Measurements from ENCODE around the gene SERINC3. TPM values are rescaled to one million over a fixed set of nuclear protein-coding genes. Genes with fewer than 3 reads are reported as not detected.

Gene SERINC3
- total and polyA plus RNA-seq, 2 of the 13 experiments (the other 11 are each of a cell fraction or from before 2014, with no cell fraction given): 82.0 to 226 TPM

DNA sequence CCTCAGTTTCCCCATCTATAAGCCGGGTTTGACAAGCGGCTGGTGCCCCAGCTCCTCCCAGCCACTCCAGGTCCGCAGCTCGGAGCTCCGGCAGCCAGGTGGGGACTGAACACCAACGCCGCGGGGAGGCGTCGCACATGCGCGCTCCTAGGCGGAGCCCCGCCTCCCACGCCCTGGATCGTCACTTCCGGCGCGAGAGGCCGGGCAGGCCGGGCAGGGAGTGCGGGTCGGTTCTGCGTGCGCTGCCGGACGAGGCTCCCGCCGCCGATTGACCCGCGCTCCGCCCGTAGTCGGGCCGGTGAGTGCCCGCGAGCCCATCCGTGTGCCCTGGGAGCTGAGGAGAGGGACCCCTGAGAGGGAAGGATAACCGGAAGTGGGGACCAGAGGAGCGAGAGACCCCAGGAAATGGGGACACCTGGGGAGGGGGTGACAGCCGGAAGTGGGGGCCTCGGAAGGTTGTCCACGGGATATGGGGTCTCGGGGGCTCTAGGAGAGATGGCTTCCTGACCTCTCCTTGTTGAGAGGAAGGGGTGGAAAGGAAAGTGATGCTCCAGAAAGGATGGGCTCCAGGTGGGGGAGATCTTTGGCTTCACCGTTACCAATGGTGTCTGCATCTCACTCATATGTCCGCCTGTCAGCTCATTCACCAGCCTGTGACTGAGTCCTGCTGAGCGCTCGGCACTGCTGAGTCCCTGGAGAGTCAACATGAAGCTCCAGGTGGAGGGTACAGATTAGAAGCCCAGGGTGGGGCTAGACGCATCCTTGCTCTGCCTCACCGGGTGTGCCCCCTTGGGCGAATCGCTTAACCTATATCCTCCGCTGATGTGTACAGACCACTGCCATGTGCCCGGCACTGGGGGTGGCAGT is 45.9 kb downstream of the SERINC3 start, which contains the start of gene TTPAL (continued):
- TF ChIP-seq, protein P1, sequence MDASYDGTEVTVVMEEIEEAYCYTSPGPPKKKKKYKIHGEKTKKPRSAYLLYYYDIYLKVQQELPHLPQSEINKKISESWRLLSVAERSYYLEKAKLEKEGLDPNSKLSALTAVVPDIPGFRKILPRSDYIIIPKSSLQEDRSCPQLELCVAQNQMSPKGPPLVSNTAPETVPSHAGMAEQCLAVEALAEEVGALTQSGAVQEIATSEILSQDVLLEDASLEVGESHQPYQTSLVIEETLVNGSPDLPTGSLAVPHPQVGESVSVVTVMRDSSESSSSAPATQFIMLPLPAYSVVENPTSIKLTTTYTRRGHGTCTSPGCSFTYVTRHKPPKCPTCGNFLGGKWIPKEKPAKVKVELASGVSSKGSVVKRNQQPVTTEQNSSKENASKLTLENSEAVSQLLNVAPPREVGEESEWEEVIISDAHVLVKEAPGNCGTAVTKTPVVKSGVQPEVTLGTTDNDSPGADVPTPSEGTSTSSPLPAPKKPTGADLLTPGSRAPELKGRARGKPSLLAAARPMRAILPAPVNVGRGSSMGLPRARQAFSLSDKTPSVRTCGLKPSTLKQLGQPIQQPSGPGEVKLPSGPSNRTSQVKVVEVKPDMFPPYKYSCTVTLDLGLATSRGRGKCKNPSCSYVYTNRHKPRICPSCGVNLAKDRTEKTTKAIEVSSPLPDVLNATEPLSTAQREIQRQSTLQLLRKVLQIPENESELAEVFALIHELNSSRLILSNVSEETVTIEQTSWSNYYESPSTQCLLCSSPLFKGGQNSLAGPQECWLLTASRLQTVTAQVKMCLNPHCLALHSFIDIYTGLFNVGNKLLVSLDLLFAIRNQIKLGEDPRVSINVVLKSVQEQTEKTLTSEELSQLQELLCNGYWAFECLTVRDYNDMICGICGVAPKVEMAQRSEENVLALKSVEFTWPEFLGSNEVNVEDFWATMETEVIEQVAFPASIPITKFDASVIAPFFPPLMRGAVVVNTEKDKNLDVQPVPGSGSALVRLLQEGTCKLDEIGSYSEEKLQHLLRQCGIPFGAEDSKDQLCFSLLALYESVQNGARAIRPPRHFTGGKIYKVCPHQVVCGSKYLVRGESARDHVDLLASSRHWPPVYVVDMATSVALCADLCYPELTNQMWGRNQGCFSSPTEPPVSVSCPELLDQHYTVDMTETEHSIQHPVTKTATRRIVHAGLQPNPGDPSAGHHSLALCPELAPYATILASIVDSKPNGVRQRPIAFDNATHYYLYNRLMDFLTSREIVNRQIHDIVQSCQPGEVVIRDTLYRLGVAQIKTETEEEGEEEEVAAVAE (CRISPR knock-in tag; IDR thresholded peaks at IDR 0.05; ENCODE audit: borderline replicate concordance): peak; percentile 87
- TF ChIP-seq ZNF674 (CRISPR knock-in tag; IDR thresholded peaks at IDR 0.05; ENCODE audit: low read depth) (0 out of 2 replicates have a peak, but pooled peaks have one; percentile 56), ZFP90 (CRISPR knock-in tag; IDR thresholded peaks at IDR 0.05; ENCODE audit: borderline replicate concordance) (peak; percentile 95), NPAS2 (CRISPR knock-in tag; IDR thresholded peaks at IDR 0.05; ENCODE audit: borderline replicate concordance) (no peak), ZNF501 (CRISPR knock-in tag; IDR thresholded peaks at IDR 0.05) (peak; percentile 99), GZF1 (CRISPR knock-in tag; IDR thresholded peaks at IDR 0.05) (no peak; the same call in 1 of the 2 replicates), CBX5 (CRISPR knock-in tag; IDR thresholded peaks at IDR 0.05; ENCODE audit: borderline replicate concordance) (0 out of 2 replicates have a peak, but pooled peaks have one; percentile 70), BRCA1 (CRISPR knock-in tag; IDR thresholded peaks at IDR 0.05) (peak; percentile 91; the same call in 1 of the 2 replicates), MZF1 (CRISPR knock-in tag; IDR thresholded peaks at IDR 0.05; ENCODE audit: borderline replicate concordance) (peak; percentile 79; the same call in 1 of the 2 replicates), TP53 (CRISPR knock-in tag; conservative IDR thresholded peaks at IDR 0.05) (no peak), ZNF329 (CRISPR knock-in tag; IDR thresholded peaks at IDR 0.05; ENCODE audit: low read depth) (peak; percentile 82; the same call in 1 of the 2 replicates), TBX3 (IDR thresholded peaks at IDR 0.05; ENCODE audit: borderline replicate concordance) (no peak), ZNF333 (CRISPR knock-in tag; IDR thresholded peaks at IDR 0.05; ENCODE audit: borderline replicate concordance) (peak; percentile 99), KMT2B (CRISPR knock-in tag; IDR thresholded peaks at IDR 0.05) (peak; percentile 90), CBFB (CRISPR knock-in tag; IDR thresholded peaks at IDR 0.05) (peak; percentile 81; the same call in 1 of the 2 replicates), ZC3H13 (CRISPR knock-in tag; IDR thresholded peaks at IDR 0.05) (peak; percentile 89; the same call in 1 of the 2 replicates)
- TF ChIP-seq, protein P2, sequence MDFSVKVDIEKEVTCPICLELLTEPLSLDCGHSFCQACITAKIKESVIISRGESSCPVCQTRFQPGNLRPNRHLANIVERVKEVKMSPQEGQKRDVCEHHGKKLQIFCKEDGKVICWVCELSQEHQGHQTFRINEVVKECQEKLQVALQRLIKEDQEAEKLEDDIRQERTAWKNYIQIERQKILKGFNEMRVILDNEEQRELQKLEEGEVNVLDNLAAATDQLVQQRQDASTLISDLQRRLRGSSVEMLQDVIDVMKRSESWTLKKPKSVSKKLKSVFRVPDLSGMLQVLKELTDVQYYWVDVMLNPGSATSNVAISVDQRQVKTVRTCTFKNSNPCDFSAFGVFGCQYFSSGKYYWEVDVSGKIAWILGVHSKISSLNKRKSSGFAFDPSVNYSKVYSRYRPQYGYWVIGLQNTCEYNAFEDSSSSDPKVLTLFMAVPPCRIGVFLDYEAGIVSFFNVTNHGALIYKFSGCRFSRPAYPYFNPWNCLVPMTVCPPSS (IDR thresholded peaks at IDR 0.05): no peak
- TF ChIP-seq, protein P3, sequence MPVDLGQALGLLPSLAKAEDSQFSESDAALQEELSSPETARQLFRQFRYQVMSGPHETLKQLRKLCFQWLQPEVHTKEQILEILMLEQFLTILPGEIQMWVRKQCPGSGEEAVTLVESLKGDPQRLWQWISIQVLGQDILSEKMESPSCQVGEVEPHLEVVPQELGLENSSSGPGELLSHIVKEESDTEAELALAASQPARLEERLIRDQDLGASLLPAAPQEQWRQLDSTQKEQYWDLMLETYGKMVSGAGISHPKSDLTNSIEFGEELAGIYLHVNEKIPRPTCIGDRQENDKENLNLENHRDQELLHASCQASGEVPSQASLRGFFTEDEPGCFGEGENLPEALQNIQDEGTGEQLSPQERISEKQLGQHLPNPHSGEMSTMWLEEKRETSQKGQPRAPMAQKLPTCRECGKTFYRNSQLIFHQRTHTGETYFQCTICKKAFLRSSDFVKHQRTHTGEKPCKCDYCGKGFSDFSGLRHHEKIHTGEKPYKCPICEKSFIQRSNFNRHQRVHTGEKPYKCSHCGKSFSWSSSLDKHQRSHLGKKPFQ (CRISPR knock-in tag; IDR thresholded peaks at IDR 0.05; ENCODE audit: insufficient replicate concordance): peak; percentile 88
- TF ChIP-seq, protein P4, sequence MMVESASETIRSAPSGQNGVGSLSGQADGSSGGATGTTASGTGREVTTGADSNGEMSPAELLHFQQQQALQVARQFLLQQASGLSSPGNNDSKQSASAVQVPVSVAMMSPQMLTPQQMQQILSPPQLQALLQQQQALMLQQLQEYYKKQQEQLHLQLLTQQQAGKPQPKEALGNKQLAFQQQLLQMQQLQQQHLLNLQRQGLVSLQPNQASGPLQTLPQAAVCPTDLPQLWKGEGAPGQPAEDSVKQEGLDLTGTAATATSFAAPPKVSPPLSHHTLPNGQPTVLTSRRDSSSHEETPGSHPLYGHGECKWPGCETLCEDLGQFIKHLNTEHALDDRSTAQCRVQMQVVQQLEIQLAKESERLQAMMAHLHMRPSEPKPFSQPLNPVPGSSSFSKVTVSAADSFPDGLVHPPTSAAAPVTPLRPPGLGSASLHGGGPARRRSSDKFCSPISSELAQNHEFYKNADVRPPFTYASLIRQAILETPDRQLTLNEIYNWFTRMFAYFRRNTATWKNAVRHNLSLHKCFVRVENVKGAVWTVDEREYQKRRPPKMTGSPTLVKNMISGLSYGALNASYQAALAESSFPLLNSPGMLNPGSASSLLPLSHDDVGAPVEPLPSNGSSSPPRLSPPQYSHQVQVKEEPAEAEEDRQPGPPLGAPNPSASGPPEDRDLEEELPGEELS (CRISPR knock-in tag; IDR thresholded peaks at IDR 0.05): peak; percentile 45
